Erythroblast (primary cell): ENCODE data around the gene CHRD.

Source experiments
- GATA1 ChIP-seq: IDR thresholded peaks from 2 replicates; pipeline ENCODE4 v1.6.1; 2011; ENCODE audit warnings: low read depth, mild to moderate bottlenecking, control low read depth, low read length, moderate library complexity
- POLR2A ChIP-seq: IDR thresholded peaks from 2 replicates; pipeline ENCODE4 v1.6.1; 2011; ENCODE audit warnings: mild to moderate bottlenecking, low read length

- TF ChIP-seq POLR2A = no peak
- TF ChIP-seq GATA1 = no peak
Observed at GRCh38 chr3:184423561-184423960, 43.7 kb downstream of the CHRD start.
